GM19452 (cell line): ENCODE results near the gene BCAS2.
"Not testable (repeated sequence)": the region's sequence is repeated elsewhere in the genome, so short reads cannot be mapped to it uniquely, and the experiment has no call there.

ENCODE experiments used
- ATAC-seq: cut with Tn5 transposase; IDR thresholded peaks from one replicate; pipeline ENCODE4 v1.9.1; 2021; ENCODE audit not compliant: unreplicated experiment

The BCAS2 gene

GRCh38 chr1:114581335-114582287 lies at the start of gene BCAS2:
Gene BCAS2 (minus strand): TSS chr1:114581615. CDS start chr1:114581591, 24 bp downstream.
- peak; percentile 98 for ATAC-seq

GRCh38 chr1:114627107-114627506 lies 45.7 kb upstream of the BCAS2 start:
- no peak for ATAC-seq

GRCh38 chr1:114623364-114623763 lies 41.9 kb upstream of the BCAS2 start:
- no peak for ATAC-seq

GRCh38 chr1:114620419-114620818 lies 39.0 kb upstream of the BCAS2 start:
- no peak for ATAC-seq

- no peak for ATAC-seq
Measured at GRCh38 chr1:114618606-114619005, 37.2 kb upstream of the BCAS2 start.

GRCh38 chr1:114610546-114611245 lies 29.3 kb upstream of the BCAS2 start:
- ATAC-seq = no peak

GRCh38 chr1:114609826-114610225 lies 28.4 kb upstream of the BCAS2 start:
- no peak for ATAC-seq

- no peak for ATAC-seq
Measured at GRCh38 chr1:114609026-114609425, 27.6 kb upstream of the BCAS2 start.

- no peak for ATAC-seq
Measured at GRCh38 chr1:114607223-114607622, 25.8 kb upstream of the BCAS2 start.

GRCh38 chr1:114597949-114598348 lies 16.5 kb upstream of the BCAS2 start:
- no peak for ATAC-seq

GRCh38 chr1:114595602-114596001 lies 14.2 kb upstream of the BCAS2 start:
- ATAC-seq = no peak

GRCh38 chr1:114594046-114594445 lies 12.6 kb upstream of the BCAS2 start:
- ATAC-seq = no peak

GRCh38 chr1:114589122-114589521 lies 7.7 kb upstream of the BCAS2 start:
- no peak for ATAC-seq

GRCh38 chr1:114588196-114588689 lies 6.8 kb upstream of the BCAS2 start:
- ATAC-seq = no peak

GRCh38 chr1:114587203-114587991 lies 6.0 kb upstream of the BCAS2 start:
- ATAC-seq = no peak

GRCh38 chr1:114586513-114587047 lies 5.2 kb upstream of the BCAS2 start:
- ATAC-seq = no peak

GRCh38 chr1:114585231-114585630 lies 3.8 kb upstream of the BCAS2 start:
- ATAC-seq = no peak

- ATAC-seq = no peak
Measured at GRCh38 chr1:114574365-114574764, 7.0 kb downstream of the BCAS2 start.

GRCh38 chr1:114564141-114564540 lies 17.3 kb downstream of the BCAS2 start:
- ATAC-seq = no peak

GRCh38 chr1:114562978-114563510 lies 18.4 kb downstream of the BCAS2 start:
- not testable (repeated sequence) for ATAC-seq

- no peak for ATAC-seq
Measured at GRCh38 chr1:114561333-114561732, 20.1 kb downstream of the BCAS2 start.
